H1 (cell line): Measurements from ENCODE around the gene PCDHA1. TPM values are rescaled to one million over a fixed set of nuclear protein-coding genes. Genes with fewer than 3 reads are reported as not detected.

Experiments used
- CTCF ChIA-PET: fragments of 300-600 bp; sonication (Branson Sonifier 250); formaldehyde crosslinking; loops from one replicate; lab custom pipeline; 2021; ENCODE audit not compliant: partially characterized antibody; lab: Charles Lee
- POLR2A ChIA-PET: fragments of 300-600 bp; sonication (Branson Sonifier 250); formaldehyde crosslinking; loops from one replicate; lab custom pipeline; 2021; ENCODE audit warnings: inconsistent platforms; ENCODE audit not compliant: partially characterized antibody; lab: Charles Lee
- DNase-seq, 2 experiments: peaks; one replicate each; pipeline versions ENCODE4 v3.0.0 to v3.0.0-alpha.2; 2010 to 2022; ENCODE audit warnings: low spot score in 2 of 2, low read depth in 1 of 2, mixed read lengths in 1 of 2
- FAIRE-seq: peaks from 2 replicates; lab custom pipeline; 2011; peaks lifted over from hg19 to GRCh38; lab: Jason Lieb, UNC
- H2AFZ ChIP-seq: 2 replicates; pipeline ENCODE4 v1.8.1; 2012; ENCODE audit warnings: low read length, inconsistent platforms
- H2AK5ac ChIP-seq: 2 replicates; pipeline ENCODE4 v1.6.1; 2013; ENCODE audit warnings: low read depth, low read length
- H2BK120ac ChIP-seq: replicated peaks from 2 replicates; pipeline ENCODE3; 2013; ENCODE audit warnings: low read depth, low read length, inconsistent platforms
- H2BK12ac ChIP-seq: 2 replicates; pipeline ENCODE4 v1.6.1; 2013; ENCODE audit warnings: low read depth, low read length
- H2BK15ac ChIP-seq: 2 replicates; pipeline ENCODE4 v1.6.1; 2013; ENCODE audit warnings: low read length
- H2BK20ac ChIP-seq: 2 replicates; pipeline ENCODE4 v1.6.1; 2013; ENCODE audit warnings: low read length
- H2BK5ac ChIP-seq: 2 replicates; pipeline ENCODE4 v1.6.1; 2013; ENCODE audit warnings: low read depth, low read length
- H3K14ac ChIP-seq: 2 replicates; pipeline ENCODE4 v1.6.1; 2013; ENCODE audit warnings: inconsistent platforms; ENCODE audit not compliant: insufficient read length
- H3K18ac ChIP-seq: 2 replicates; pipeline ENCODE4 v1.6.1; 2013; ENCODE audit warnings: low read length; ENCODE audit errors: extremely low read depth
- H3K23ac ChIP-seq: 2 replicates; pipeline ENCODE4 v1.6.1; 2013; ENCODE audit warnings: inconsistent platforms; ENCODE audit not compliant: insufficient read length
- H3K23me2 ChIP-seq: 2 replicates; pipeline ENCODE4 v1.6.1; 2013; ENCODE audit warnings: low read depth, low read length
- H3K27ac ChIP-seq: 2 replicates; pipeline ENCODE4 v1.6.1; 2011; ENCODE audit warnings: low read depth, low read length, inconsistent platforms
- H3K27me3 ChIP-seq, 4 experiments: replicated peaks in 1 of 4; 1 replicate in 1 of 4; 2 replicates in 3 of 4; pipeline versions ENCODE4 v1.6.1 to v1.8.1; 2011 to 2013; ENCODE audit warnings: low read length in 3 of 4, mild to moderate bottlenecking in 3 of 4, inconsistent platforms in 2 of 4, mixed read lengths in 2 of 4, moderate library complexity in 1 of 4; ENCODE audit not compliant: control insufficient read depth in 3 of 4, insufficient read depth in 3 of 4; ENCODE audit errors: extremely low read depth in 1 of 4
- H3K36me3 ChIP-seq, 4 experiments: 2 replicates each; pipeline versions ENCODE4 v1.6.1 to v1.8.1; 2011 to 2013; ENCODE audit warnings: mild to moderate bottlenecking in 4 of 4, low read length in 3 of 4, moderate library complexity in 2 of 4, control low read depth in 1 of 4, inconsistent platforms in 1 of 4; ENCODE audit not compliant: insufficient read depth in 4 of 4, control insufficient read depth in 2 of 4
- H3K4ac ChIP-seq: replicated peaks from 2 replicates; pipeline ENCODE3; 2013; ENCODE audit warnings: low read length, low read depth, mixed read lengths, inconsistent platforms; ENCODE audit not compliant: insufficient read length
- H3K4me1 ChIP-seq, 4 experiments: replicated peaks in 1 of 4; 1 replicate in 1 of 4; 2 replicates in 3 of 4; pipeline versions ENCODE4 v1.6.1 to v1.8.1; 2011 to 2013; ENCODE audit warnings: low read length in 3 of 4, inconsistent platforms in 2 of 4, mixed read lengths in 1 of 4; ENCODE audit not compliant: insufficient read depth in 4 of 4, control insufficient read depth in 3 of 4
- H3K4me2 ChIP-seq, 2 experiments: 2 replicates each; pipeline versions ENCODE4 v1.6.1 to v1.8.1; 2011 to 2013; ENCODE audit warnings: low read depth in 2 of 2, low read length in 2 of 2, control low read depth in 1 of 2, inconsistent platforms in 1 of 2, mild to moderate bottlenecking in 1 of 2; ENCODE audit not compliant: insufficient read depth in 1 of 2
- H3K4me3 ChIP-seq, 4 experiments: fragments of 200-600, 300-600 bp in 1 of 4; sonication (generic), shearing (Covaris generic), sonication (Bioruptor Twin) in 1 of 4; 2 replicates each; pipeline versions ENCODE4 v1.5.1 to v1.8.1; 2011 to 2016; ENCODE audit warnings: low read length in 4 of 4, low read depth in 3 of 4, control low read depth in 2 of 4, inconsistent platforms in 2 of 4, mild to moderate bottlenecking in 2 of 4, mixed read lengths in 1 of 4, moderate library complexity in 1 of 4; ENCODE audit not compliant: insufficient read depth in 2 of 4; ENCODE audit errors: extremely low read depth in 1 of 4
- H3K56ac ChIP-seq: replicated peaks from 2 replicates; pipeline ENCODE3; 2013; ENCODE audit warnings: low read depth, mild to moderate bottlenecking, mixed read lengths, low read length, inconsistent platforms; ENCODE audit not compliant: insufficient read length
- H3K79me1 ChIP-seq: 2 replicates; pipeline ENCODE4 v1.6.1; 2013; ENCODE audit warnings: low read depth, low read length, control low read depth
- H3K79me2 ChIP-seq, 2 experiments: 2 replicates each; pipeline versions ENCODE4 v1.6.1 to v1.8.1; 2012 to 2013; ENCODE audit warnings: low read length in 2 of 2, mild to moderate bottlenecking in 2 of 2, inconsistent platforms in 1 of 2; ENCODE audit not compliant: insufficient read depth in 2 of 2, control insufficient read depth in 1 of 2
- H3K9ac ChIP-seq, 4 experiments: replicated peaks in 1 of 4; 1 replicate in 1 of 4; 2 replicates in 3 of 4; pipeline versions ENCODE4 v1.6.1 to v1.8.1; 2011 to 2013; ENCODE audit warnings: low read depth in 3 of 4, low read length in 3 of 4, control low read depth in 2 of 4, mild to moderate bottlenecking in 2 of 4, moderate library complexity in 2 of 4, inconsistent platforms in 1 of 4; ENCODE audit errors: extremely low read depth in 1 of 4
- H3K9me3 ChIP-seq, 2 experiments: 2 replicates each; pipeline versions ENCODE4 v1.6.1 to v1.8.1; 2012 to 2013; ENCODE audit warnings: mild to moderate bottlenecking in 2 of 2, moderate library complexity in 2 of 2, control low read depth in 1 of 2, inconsistent platforms in 1 of 2, low read depth in 1 of 2, low read length in 1 of 2, mixed read lengths in 1 of 2; ENCODE audit not compliant: insufficient read depth in 2 of 2
- H4K20me1 ChIP-seq, 2 experiments: replicated peaks in 1 of 2; 2 replicates each; pipeline versions ENCODE3 to v1.8.1; 2011 to 2013; ENCODE audit warnings: inconsistent platforms in 2 of 2, low read length in 2 of 2, mild to moderate bottlenecking in 1 of 2; ENCODE audit not compliant: insufficient read depth in 2 of 2, control insufficient read depth in 1 of 2
- H4K5ac ChIP-seq: 2 replicates; pipeline ENCODE4 v1.6.1; 2013; ENCODE audit warnings: low read length, low read depth, mixed read lengths, inconsistent platforms; ENCODE audit not compliant: insufficient read length
- H4K8ac ChIP-seq: 2 replicates; pipeline ENCODE4 v1.8.0; 2013; ENCODE audit warnings: mild to moderate bottlenecking, moderate library complexity, low read length, inconsistent platforms; ENCODE audit not compliant: insufficient read depth; ENCODE audit errors: extremely low read depth
- H4K91ac ChIP-seq: replicated peaks from 2 replicates; pipeline ENCODE3; 2013; ENCODE audit warnings: low read length, mixed read lengths, inconsistent platforms; ENCODE audit not compliant: insufficient read length
- BRCA1 ChIP-seq: IDR thresholded peaks from 2 replicates; pipeline ENCODE4 v1.6.1; 2012; ENCODE audit warnings: low read depth, low read length, improper control_type of control experiment
- CBX8 ChIP-seq: fragments of 300-800, 300-1000 bp; sonication (generic); IDR thresholded peaks from 2 replicates; pipeline ENCODE4 v1.7.1; 2016; ENCODE audit warnings: low read depth, low read length, borderline replicate concordance
- CEBPB ChIP-seq: IDR thresholded peaks from 2 replicates; pipeline ENCODE4 v1.6.1; 2012; ENCODE audit warnings: low read depth, low read length
- CREB1 ChIP-seq: IDR thresholded peaks from 2 replicates; pipeline ENCODE4 v1.6.1; 2012; ENCODE audit warnings: inconsistent platforms
- GTF2F1 ChIP-seq: IDR thresholded peaks from 2 replicates; pipeline ENCODE4 v1.6.1; 2012; ENCODE audit warnings: low read depth, low read length, improper control_type of control experiment, borderline replicate concordance
- JUN ChIP-seq: IDR thresholded peaks from 2 replicates; pipeline ENCODE4 v1.6.1; 2011; ENCODE audit warnings: low read depth, mild to moderate bottlenecking, improper control_type of control experiment, low read length
- JUND ChIP-seq: IDR thresholded peaks from 2 replicates; pipeline ENCODE4 v1.6.1; 2011; ENCODE audit warnings: mild to moderate bottlenecking, improper control_type of control experiment, low read length
- KDM4A ChIP-seq: IDR thresholded peaks from one replicate; pipeline ENCODE4 v1.7.1; 2012; ENCODE audit warnings: low read depth, mild to moderate bottlenecking, moderate library complexity, low read length, inconsistent platforms; ENCODE audit not compliant: severe bottlenecking
- RBBP5 ChIP-seq: IDR thresholded peaks from 2 replicates; pipeline ENCODE4 v1.7.1; 2012; ENCODE audit warnings: low read depth, mild to moderate bottlenecking, inconsistent platforms, low read length, moderate library complexity, borderline replicate concordance
- TBP ChIP-seq: IDR thresholded peaks from 2 replicates; pipeline ENCODE4 v1.6.1; 2011; ENCODE audit warnings: low read depth, low read length, improper control_type of control experiment
- TCF12 ChIP-seq: IDR thresholded peaks from 2 replicates; pipeline ENCODE4 v1.6.1; 2011; ENCODE audit warnings: low read depth, mild to moderate bottlenecking, low read length
- YY1 ChIP-seq: IDR thresholded peaks from 2 replicates; pipeline ENCODE4 v1.6.1; 2011; ENCODE audit warnings: low read depth, mild to moderate bottlenecking, low read length
- WGBS, 2 experiments: shearing (Covaris generic) in 1 of 2; methylation state at CpG; one replicate each; pipeline versions ENCODE4 v1.1.6 to v1.1.7; 2013 to 2015; ENCODE audit warnings: low lambda C conversion rate in 2 of 2, mixed read lengths in 2 of 2, inconsistent platforms in 1 of 2, low coverage in 1 of 2, missing lambda C conversion rate in 1 of 2; ENCODE audit not compliant: insufficient replicate concordance in 2 of 2, insufficient coverage in 1 of 2, insufficient read length in 1 of 2; ENCODE audit errors: extremely low coverage in 1 of 2, missing lambda C conversion rate in 1 of 2; 5-methylcytosine and 5-hydroxymethylcytosine counted together
- polyA plus RNA-seq, 7 experiments: library from polyadenylated mRNA; depleted of rRNA in 3 of 7; stranded (reverse) in 5 of 7; unstranded in 2 of 7; fragments of >200 nt in 5 of 7; fragments of 200-250 nt in 2 of 7; gene quantifications; 1 replicate in 5 of 7; 2 replicates in 1 of 7; 4 replicates in 1 of 7; pipeline versions ENCODE4 v1.2.1 to v1.2.3, GENCODE V29; 2011 to 2013; ENCODE audit warnings: missing spikeins in 2 of 7, mixed read lengths in 2 of 7
- total RNA-seq: library from RNA; stranded (reverse); fragmentation: NEBNext Ultra II Directional; extraction: Animal tissue kit (Norgen Biotek cat#: 25700); gene quantifications from 2 replicates; pipeline ENCODE4 v1.2.1, GENCODE V29; 2021
- TF ChIP-seq, protein P1 (sequence below), 3 experiments: IDR thresholded peaks; 1 replicate in 2 of 3; 2 replicates in 1 of 3; pipeline versions ENCODE4 v1.5.1 to v1.6.1; 2011; ENCODE audit warnings: low read length in 3 of 3, mild to moderate bottlenecking in 3 of 3, inconsistent platforms in 2 of 3, low read depth in 1 of 3, moderate library complexity in 1 of 3; ENCODE audit not compliant: insufficient read depth in 1 of 3; ENCODE audit errors: control extremely low read depth in 1 of 3

PCDHA1 gene
- total and polyA plus RNA-seq, 2 of the 8 experiments (the other 6 are each of a cell fraction or from before 2014, with no cell fraction given): 0.23 to 0.50 TPM

GRCh38 chr5:140992828-140993227, 206.9 kb downstream of the PCDHA1 start:
- 88% methylated on average over 2 of the region's 2 CpGs; no CpG with 5 or more reads in 1 of the 2 experiments for WGBS, 2 experiments
- TF ChIP-seq JUN (no peak), CBX8 (no peak), TCF12 (no peak), CREB1 (no peak), RBBP5 (no peak), JUND (no peak), GTF2F1 (no peak), YY1 (no peak), BRCA1 (no peak), KDM4A (no peak), CEBPB (no peak), TBP (no peak)
- TF ChIP-seq, protein P1, sequence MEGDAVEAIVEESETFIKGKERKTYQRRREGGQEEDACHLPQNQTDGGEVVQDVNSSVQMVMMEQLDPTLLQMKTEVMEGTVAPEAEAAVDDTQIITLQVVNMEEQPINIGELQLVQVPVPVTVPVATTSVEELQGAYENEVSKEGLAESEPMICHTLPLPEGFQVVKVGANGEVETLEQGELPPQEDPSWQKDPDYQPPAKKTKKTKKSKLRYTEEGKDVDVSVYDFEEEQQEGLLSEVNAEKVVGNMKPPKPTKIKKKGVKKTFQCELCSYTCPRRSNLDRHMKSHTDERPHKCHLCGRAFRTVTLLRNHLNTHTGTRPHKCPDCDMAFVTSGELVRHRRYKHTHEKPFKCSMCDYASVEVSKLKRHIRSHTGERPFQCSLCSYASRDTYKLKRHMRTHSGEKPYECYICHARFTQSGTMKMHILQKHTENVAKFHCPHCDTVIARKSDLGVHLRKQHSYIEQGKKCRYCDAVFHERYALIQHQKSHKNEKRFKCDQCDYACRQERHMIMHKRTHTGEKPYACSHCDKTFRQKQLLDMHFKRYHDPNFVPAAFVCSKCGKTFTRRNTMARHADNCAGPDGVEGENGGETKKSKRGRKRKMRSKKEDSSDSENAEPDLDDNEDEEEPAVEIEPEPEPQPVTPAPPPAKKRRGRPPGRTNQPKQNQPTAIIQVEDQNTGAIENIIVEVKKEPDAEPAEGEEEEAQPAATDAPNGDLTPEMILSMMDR (IDR thresholded peaks at IDR 0.05; ENCODE audit: control extremely low read depth in 1 of 3, insufficient read depth in 1 of 3, low read depth in 1 of 3, low read length in 3 of 3): no peak

More at GRCh38 chr5:140992828-140993227, 206.9 kb downstream of the PCDHA1 start:
- DNase-seq (no peak), FAIRE-seq (no peak)
- Histone ChIP-seq H4K91ac (no peak overlapping the region), H3K18ac (no peak overlapping the region), H3K79me2 (no peaks in the 10 kb centered on the region), H2AK5ac (no peak overlapping the region), H3K27ac (no peak overlapping the region), H3K4me2 (no peak overlapping the region), H3K27me3 (no peaks in the 10 kb centered on the region), H2AFZ (no peak overlapping the region), H3K4ac (no peak overlapping the region), H2BK5ac (no peak overlapping the region), H3K9me3 (no peaks in the 10 kb centered on the region), H3K23ac (no peak overlapping the region), H4K20me1 (no peaks in the 10 kb centered on the region), H2BK15ac (no peak overlapping the region), H3K23me2 (peaks cover 1% of the 10 kb centered on the region; the same call in 1 of the 2 replicates), H2BK120ac (no peak overlapping the region), H3K56ac (no peak overlapping the region), H3K4me1 (peaks cover 2 to 14% (median 5%) of the 10 kb centered on the region in 4 experiments; a peak in 4 of 7 replicates), H3K9ac (no peak overlapping the region), H4K8ac (no peak overlapping the region), H3K4me3 (no peak overlapping the region), H3K79me1 (no peaks in the 10 kb centered on the region), H3K14ac (no peak overlapping the region), H3K36me3 (no peaks in the 10 kb centered on the region), H2BK20ac (no peak overlapping the region), H4K5ac (no peak overlapping the region), H2BK12ac (no peak overlapping the region)
- POLR2A ChIA-PET: interaction anchor here (1.9 kb wide), 1 partner anchor 9 kb away, joined by 8 read pairs; no protein-coding TSS in a partner anchor
- CTCF ChIA-PET: interaction anchor here (1.5 to 9.0 kb wide), 4 partner anchors 26 to 66 kb away, joined by 3 to 46 read pairs (median 4); partner anchors contain the start of genes PCDHAC1 and PCDHAC2
